Natural killer cell (primary cell): ENCODE results near the gene TRIM72. TPM values are rescaled to one million over a fixed set of nuclear protein-coding genes. Genes with fewer than 3 reads are reported as not detected.

Experiments
- ATAC-seq, 3 donors: fragments of 150-1000 bp in 2 of 3; fragments of 200-7000 bp in 1 of 3; cut with Tn5 transposase; 1 replicate in 1 of 3; 2 replicates in 2 of 3; pipeline ENCODE4 v1.10.0; 2021; ENCODE audit warnings: mild to moderate bottlenecking in 2 of 3, moderate library complexity in 2 of 3
- DNase-seq, 2 donors: peaks; one replicate each; pipeline versions ENCODE4 v3.0.0 to v3.0.0-alpha.2; 2013 to 2021; ENCODE audit warnings: mixed read lengths in 1 of 2
- H3K27ac ChIP-seq: one replicate; pipeline ENCODE4 v1.5.1; 2013; ENCODE audit warnings: mild to moderate bottlenecking, low read length
- H3K27me3 ChIP-seq: one replicate; pipeline ENCODE4 v1.6.1; 2013; ENCODE audit warnings: low read length; ENCODE audit not compliant: control insufficient read depth, insufficient read depth
- H3K36me3 ChIP-seq: one replicate; pipeline ENCODE4 v1.6.1; 2013; ENCODE audit warnings: low read length; ENCODE audit not compliant: control insufficient read depth, insufficient read depth
- H3K4me1 ChIP-seq: one replicate; pipeline ENCODE4 v1.6.1; 2013; ENCODE audit warnings: low read length; ENCODE audit not compliant: control insufficient read depth, insufficient read depth
- H3K4me3 ChIP-seq: one replicate; pipeline ENCODE4 v1.5.1; 2013; ENCODE audit warnings: low read length
- H3K9me3 ChIP-seq: one replicate; pipeline ENCODE4 v1.6.1; 2013; ENCODE audit warnings: low read length; ENCODE audit not compliant: control insufficient read depth, insufficient read depth
- H3K27ac Mint-ChIP-seq, 2 donors: one replicate each; pipeline ENCODE4 v1.8.0; 2022; ENCODE audit warnings: mild to moderate bottlenecking in 2 of 2, mixed read lengths in 2 of 2, moderate library complexity in 1 of 2
- H3K27me3 Mint-ChIP-seq, 2 donors: one replicate each; pipeline ENCODE4 v1.8.0; 2022; ENCODE audit warnings: low read depth in 2 of 2, mixed read lengths in 2 of 2
- H3K36me3 Mint-ChIP-seq: one replicate; pipeline ENCODE4 v1.8.0; 2022; ENCODE audit warnings: mixed read lengths
- H3K4me1 Mint-ChIP-seq, 2 donors: one replicate each; pipeline ENCODE4 v1.8.0; 2022; ENCODE audit warnings: mixed read lengths in 2 of 2
- H3K4me3 Mint-ChIP-seq: one replicate; pipeline ENCODE4 v1.8.0; 2022; ENCODE audit warnings: mild to moderate bottlenecking, moderate library complexity, mixed read lengths
- H3K9me3 Mint-ChIP-seq, 2 donors: one replicate each; pipeline ENCODE4 v1.8.0; 2022; ENCODE audit warnings: mixed read lengths in 2 of 2
- WGBS: methylation state at CpG from one replicate; pipeline ENCODE4 v1.1.7; 2013; ENCODE audit warnings: missing lambda C conversion rate; ENCODE audit not compliant: insufficient coverage; 5-methylcytosine and 5-hydroxymethylcytosine counted together
- intact Hi-C: fragments of 100-400 bp; cut with micrococcal nuclease; formaldehyde crosslinking; loops from one replicate; pipeline ENCODE4 v1.14.2; 2022
- total RNA-seq, 4 donors: library from RNA; stranded (reverse); fragments of 120-200 nt in 1 of 4; gene quantifications; one replicate each; pipeline versions ENCODE4 v1.2.3 to v1.2.4, GENCODE V29; 2013 to 2022
- TF ChIP-seq, protein P1 (sequence below): fragments of 200-600 bp; IDR thresholded peaks from one replicate; pipeline ENCODE4 v1.8.0; 2022; ENCODE audit warnings: antibody characterized with exemption

Gene TRIM72
- total RNA-seq, 3 donors from 2014 or later (not counting 1 experiment from before 2014, with no cell fraction given), result 0.05 to 0.07 TPM; not detected in 1

DNA sequence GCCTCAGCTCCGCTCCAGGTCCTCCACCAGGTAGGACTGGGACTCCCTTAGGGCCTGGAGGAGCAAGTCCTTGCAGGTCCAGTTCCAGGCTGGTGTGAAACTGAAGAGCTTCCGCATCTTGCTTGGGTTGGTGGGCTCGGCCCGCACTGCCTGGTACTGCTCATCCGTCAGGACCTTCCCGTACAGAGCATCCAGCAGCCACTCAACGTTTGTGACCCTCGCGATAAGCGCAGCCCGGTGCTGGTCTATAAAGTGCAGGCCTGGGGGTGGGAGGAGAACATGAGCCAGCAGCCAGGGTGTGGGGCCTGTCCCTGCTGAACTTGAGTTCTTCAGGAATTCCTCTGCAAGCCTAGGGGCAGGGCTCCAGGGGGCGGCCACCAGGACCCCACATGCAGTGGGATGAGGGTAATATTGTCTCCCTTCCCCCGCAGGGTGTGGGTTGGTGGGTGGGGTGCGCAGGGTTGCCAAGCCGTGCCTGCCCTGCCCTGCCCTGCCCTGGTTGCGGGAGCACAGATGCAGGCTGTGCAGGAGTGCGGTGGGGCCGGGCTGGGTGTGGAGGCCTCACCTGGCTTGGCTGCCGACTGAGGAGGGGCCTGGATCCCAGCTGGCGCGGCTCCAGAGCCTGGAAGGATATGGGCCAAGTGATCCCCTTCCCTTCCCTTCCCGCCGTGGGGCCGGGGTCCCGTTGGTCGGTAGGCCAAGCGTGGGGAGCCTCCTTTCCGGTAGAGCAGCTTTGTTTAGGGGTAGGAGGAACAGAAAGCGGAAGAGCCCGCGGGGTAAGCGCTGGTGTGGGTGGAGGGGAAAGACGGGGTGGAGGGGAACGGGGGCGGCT, 12.1 kb upstream of the TRIM72 start:
- ATAC-seq (peak; percentile 71 to 81 (median 77)), DNase-seq (peak in 1 of 2 donors; percentile 71)
- Histone ChIP-seq H3K27ac (peak overlapping the region; percentile 67), H3K36me3 (peaks cover 7% of the 10 kb centered on the region), H3K9me3 (no peaks in the 10 kb centered on the region), H3K27me3 (no peaks in the 10 kb centered on the region), H3K4me3 (peak overlapping the region; percentile 67), H3K4me1 (peaks cover 44% of the 10 kb centered on the region)
- Mint-ChIP-seq H3K9me3 (no peaks in the 10 kb centered on the region), H3K4me1 (peaks cover 45 to 63% of the 10 kb centered on the region in 2 donors), H3K27ac (peak overlapping the region; percentile 87 to 89), H3K36me3 (no peaks in the 10 kb centered on the region), H3K27me3 (no peaks in the 10 kb centered on the region), H3K4me3 (peak overlapping the region; percentile 91)
- TF ChIP-seq, protein P1, sequence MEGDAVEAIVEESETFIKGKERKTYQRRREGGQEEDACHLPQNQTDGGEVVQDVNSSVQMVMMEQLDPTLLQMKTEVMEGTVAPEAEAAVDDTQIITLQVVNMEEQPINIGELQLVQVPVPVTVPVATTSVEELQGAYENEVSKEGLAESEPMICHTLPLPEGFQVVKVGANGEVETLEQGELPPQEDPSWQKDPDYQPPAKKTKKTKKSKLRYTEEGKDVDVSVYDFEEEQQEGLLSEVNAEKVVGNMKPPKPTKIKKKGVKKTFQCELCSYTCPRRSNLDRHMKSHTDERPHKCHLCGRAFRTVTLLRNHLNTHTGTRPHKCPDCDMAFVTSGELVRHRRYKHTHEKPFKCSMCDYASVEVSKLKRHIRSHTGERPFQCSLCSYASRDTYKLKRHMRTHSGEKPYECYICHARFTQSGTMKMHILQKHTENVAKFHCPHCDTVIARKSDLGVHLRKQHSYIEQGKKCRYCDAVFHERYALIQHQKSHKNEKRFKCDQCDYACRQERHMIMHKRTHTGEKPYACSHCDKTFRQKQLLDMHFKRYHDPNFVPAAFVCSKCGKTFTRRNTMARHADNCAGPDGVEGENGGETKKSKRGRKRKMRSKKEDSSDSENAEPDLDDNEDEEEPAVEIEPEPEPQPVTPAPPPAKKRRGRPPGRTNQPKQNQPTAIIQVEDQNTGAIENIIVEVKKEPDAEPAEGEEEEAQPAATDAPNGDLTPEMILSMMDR, result no peak
- 15% methylated on average over 33 of the region's 35 CpGs for WGBS
- intact Hi-C loops, result loop anchor here (2.0 to 5.0 kb wide), 4 partner anchors 13 to 241 kb away; partner anchors contain the start of gene ZNF843

- Mint-ChIP-seq H3K4me1 (peaks cover 45 to 63% of the 10 kb centered on the region in 2 donors), H3K4me3 (peak within 1 kb of the TSS; percentile 91), H3K27ac (peak within 1 kb of the TSS; percentile 87 to 89), H3K36me3 (no peaks in the 10 kb centered on the region), H3K27me3 (no peaks in the 10 kb centered on the region), H3K9me3 (no peaks in the 10 kb centered on the region)
- peaks cover 6% of the 10 kb centered on the region for H3K36me3 ChIP-seq
- DNase-seq, result peak; percentile 43 to 60
- WGBS, result 3% methylated on average over 68 of the region's 69 CpGs
- peak within 1 kb of the TSS; percentile 67 for H3K4me3 ChIP-seq
- ATAC-seq, result peak; percentile 37 to 59 (median 55)
- intact Hi-C loops, result loop anchor here (2.0 to 5.0 kb wide), 4 partner anchors 14 to 240 kb away; partner anchors contain the start of gene ZNF843
- no peaks in the 10 kb centered on the region for H3K27me3 ChIP-seq
- H3K27ac ChIP-seq, result peak within 1 kb of the TSS; percentile 67
- H3K9me3 ChIP-seq, result no peaks in the 10 kb centered on the region
- peaks cover 41% of the 10 kb centered on the region for H3K4me1 ChIP-seq
- TF ChIP-seq, protein P1, result no peak
Observed at GRCh38 chr16:31202414-31203375, 11.2 kb upstream of the TRIM72 start, which contains the start of gene PYCARD. TSS of gene PYCARD (minus strand) at chr16:31202760. CDS start at chr16:31202690, 70 bp downstream.

DNA sequence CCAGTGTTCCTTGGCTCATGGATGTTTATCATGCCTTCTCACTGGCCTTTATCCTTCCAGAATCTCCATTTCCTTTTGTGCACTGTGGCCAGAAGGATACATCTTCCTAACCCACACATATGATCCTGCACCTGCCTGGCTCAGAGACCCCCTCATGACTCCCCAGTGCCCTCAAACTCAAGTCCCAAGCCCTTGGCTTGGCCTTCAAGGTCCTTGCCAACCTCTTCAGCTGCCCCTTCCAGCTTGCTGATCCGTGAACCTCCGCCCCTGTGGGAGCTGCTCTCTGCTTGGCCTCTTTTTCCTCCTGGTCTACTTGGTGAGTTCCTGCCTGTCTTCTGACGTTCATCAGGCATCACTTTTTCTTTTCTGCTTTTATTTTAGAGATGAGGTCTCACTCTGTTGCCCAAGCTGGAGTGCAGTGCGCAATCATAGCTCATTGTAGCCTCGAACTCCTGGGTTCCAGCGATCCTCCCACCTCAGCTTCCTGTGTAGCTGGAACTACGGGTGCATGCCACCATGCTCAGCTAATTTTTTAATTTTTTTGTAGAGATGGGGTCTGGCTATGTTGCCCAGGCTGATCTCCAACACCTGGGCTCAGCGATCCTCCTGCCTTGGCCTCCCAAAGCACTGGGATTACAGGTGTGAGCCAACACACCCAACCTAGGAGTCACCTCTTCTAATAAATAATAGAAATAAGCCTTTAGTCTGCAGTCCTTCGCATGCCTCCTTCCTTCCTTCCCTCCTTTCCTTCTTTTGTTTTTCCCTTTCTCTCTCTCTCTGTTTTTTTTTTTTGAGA, 8.8 kb upstream of the TRIM72 start:
- no peaks in the 10 kb centered on the region for H3K27me3 Mint-ChIP-seq
- H3K36me3 Mint-ChIP-seq, result no peaks in the 10 kb centered on the region
- intact Hi-C loops, result loop anchor here (5.0 kb wide), 3 partner anchors 127 to 237 kb away; partner anchors contain the start of gene ZNF843
- WGBS, result 88% methylated on average over 8 of the region's 9 CpGs
- DNase-seq (peak in 1 of 2 donors; percentile 9), ATAC-seq (no peak)
- no peaks in the 10 kb centered on the region for H3K36me3 ChIP-seq
- H3K4me1 ChIP-seq, result peaks cover 26% of the 10 kb centered on the region
- H3K4me3 Mint-ChIP-seq, result peak overlapping the region; percentile 30
- H3K27ac Mint-ChIP-seq, result peak overlapping the region in 1 of 2 donors; percentile 8
- H3K27ac ChIP-seq, result no peak overlapping the region
- no peaks in the 10 kb centered on the region for H3K27me3 ChIP-seq
- TF ChIP-seq, protein P1, result no peak
- H3K9me3 ChIP-seq, result no peaks in the 10 kb centered on the region
- peaks cover 23 to 49% of the 10 kb centered on the region in 2 donors for H3K4me1 Mint-ChIP-seq
- no peak overlapping the region for H3K4me3 ChIP-seq
- H3K9me3 Mint-ChIP-seq, result no peaks in the 10 kb centered on the region
